ENCODE results near the gene MAD1L1.
"Not testable (repeated sequence)": the region's sequence is repeated elsewhere in the genome, so short reads cannot be mapped to it uniquely, and the experiment has no call there.

The MAD1L1 gene

DNA sequence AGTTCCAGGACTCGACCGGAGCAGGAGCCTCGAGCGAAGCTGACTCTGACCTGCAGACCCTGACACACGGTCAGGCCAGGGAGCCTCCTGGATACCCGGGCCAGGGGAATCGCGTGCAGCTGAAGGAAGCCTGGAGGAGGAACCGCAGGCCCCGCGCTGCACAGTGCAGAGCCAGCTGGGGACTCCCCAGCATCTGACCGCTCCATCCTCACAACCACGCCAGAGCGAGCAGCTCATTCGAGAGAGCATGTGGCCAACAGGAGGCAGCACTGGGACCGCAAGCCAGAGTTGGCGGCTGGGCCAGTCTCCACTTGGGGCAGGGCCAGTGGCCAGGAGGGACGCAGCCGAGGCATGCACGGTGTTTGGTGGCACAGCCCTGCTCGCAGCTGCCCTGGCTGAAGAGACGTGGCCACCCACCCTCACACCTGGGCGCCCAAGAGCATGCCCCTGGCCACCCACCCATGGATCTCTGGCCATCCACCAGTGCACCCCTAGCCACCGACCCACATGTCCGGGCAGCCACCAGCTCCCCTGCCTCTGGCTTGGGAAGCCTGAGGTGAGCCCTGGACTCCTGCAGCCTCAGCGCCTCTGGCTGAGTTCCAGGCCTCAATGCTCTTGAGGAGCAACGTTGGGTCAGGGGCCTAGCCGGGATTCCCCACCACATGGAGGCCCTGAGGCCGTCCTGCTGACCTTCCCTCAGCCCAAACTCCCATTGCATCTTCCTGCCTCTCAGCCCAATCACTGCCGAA lies 348.7 kb downstream of the MAD1L1 start:
- DNase-seq = no peak

- no peak for DNase-seq
Observed at GRCh38 chr7:1883031-1883761, 349.5 kb downstream of the MAD1L1 start.

DNA sequence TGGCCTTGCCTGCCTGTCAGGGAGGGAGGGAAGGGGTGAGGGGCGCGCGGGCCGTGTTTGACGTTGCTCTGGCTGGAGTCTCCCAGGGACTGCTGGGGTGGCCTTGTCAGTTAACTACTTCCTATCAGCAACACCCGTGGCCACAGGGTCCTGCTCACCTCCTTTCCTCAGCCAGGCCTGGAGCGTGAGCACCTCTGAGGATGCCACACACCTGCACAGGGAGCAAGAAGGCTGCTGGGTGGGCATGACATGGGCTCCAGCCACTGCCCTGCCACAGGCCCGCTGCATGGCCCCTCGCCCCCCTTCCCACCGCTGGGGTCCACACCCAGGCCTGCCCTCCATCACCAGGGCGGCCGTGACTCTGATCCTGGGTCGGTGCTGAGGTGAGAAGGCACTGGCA lies 350.3 kb downstream of the MAD1L1 start:
- DNase-seq = no peak

- DNase-seq = no peak
Observed at GRCh38 chr7:1881946-1882345, 350.8 kb downstream of the MAD1L1 start.

GRCh38 chr7:1876641-1877040 lies 356.1 kb downstream of the MAD1L1 start:
- not testable (repeated sequence) for DNase-seq

GRCh38 chr7:1875392-1876199 lies 357.1 kb downstream of the MAD1L1 start:
- DNase-seq = not testable (repeated sequence)

DNA sequence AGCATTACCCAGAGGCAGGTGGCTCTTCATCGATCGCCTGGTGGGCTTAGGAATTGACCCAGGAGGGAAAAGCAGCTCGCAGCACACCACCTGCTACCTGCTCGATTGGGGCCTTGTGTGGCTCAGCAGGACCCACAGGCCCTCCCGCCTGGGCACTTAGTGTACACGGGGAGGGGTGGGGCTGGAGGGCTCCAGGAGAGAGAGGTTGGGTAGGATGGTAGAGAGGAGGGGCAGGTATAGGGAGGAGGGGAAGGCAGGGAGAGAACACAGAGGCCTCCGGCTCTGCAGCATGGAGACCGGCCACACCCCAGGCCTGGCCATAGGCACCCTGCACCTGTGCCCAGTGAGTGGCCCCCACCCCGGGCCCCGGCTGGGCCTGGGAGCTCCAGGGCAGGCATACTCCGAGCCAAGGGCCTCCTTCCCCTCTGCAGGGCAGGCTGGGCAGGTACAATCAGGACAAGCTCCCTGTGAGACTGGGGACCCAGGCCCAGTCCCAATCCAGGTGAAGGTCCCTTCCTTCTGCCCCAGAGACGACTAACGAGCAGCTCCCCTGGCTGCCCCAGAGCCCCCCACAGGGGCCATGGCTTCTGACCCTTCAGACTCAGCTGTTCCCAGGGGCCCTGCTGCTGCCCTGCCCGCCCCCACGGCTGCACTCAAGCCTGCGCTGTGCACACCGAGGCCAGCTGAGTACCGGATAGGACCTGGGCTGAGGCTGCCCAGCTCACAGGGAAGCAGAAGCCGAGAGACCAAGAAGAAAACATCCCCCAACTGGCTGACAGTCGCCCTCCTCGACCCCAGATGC lies 358.0 kb downstream of the MAD1L1 start:
- DNase-seq = not testable (repeated sequence)

DNA sequence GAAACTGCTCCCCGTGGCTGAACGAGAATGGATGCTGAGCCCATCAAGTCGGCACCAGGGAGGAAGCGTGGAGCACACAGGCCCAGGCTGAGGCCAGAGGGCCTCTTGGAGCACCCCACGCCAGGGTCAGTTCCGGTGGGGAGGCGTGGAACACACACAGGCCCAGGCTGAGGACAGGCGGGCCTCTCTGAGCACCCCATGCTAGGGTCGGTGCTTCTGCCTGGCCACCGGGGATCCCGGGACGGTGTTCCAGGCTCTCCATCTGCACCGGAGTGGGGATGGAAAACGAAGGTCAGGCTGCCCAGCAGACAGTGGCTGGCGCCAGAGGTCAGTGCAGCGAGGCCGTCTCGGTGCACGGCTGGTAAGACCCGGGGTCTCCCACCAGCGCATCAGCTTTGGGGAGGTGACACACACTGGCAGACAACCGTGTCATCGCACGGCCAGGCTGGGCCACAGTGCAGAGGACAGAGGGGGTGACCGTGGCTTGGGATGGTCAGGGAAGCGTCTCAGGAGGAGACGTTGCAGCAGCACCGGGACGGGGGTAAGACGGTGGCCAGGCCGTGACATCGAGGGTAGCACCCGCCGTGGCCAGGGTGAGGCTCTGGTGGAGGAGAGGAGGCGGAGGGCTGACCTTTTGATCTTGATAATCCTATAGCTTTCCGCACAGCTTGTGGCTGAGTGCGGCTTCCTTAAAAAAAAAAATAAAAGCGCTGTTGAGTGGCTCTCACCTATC lies 358.7 kb downstream of the MAD1L1 start:
- DNase-seq = no peak

DNA sequence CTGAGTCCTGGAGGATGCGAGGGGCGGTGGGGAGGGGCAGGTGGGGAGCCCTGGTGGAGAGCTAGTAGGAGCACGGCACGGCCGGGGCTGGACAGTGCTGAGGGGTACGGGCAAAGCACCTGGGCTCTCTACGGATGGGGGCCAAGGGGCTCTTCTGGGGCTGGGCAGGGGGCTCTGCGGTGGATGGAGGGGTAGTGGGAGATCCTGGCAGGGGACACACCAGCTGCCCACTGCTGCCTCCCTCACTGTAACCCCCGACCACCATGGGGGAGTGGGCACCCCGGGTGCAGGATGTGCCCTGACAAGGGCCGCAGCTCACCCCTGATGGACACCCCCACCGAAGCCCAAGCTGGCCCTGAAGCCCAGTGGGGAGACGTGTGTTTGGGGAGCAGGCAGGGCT lies 359.3 kb downstream of the MAD1L1 start:
- DNase-seq = no peak

- no peak for DNase-seq
Observed at GRCh38 chr7:1873070-1873405, 359.7 kb downstream of the MAD1L1 start.

DNA sequence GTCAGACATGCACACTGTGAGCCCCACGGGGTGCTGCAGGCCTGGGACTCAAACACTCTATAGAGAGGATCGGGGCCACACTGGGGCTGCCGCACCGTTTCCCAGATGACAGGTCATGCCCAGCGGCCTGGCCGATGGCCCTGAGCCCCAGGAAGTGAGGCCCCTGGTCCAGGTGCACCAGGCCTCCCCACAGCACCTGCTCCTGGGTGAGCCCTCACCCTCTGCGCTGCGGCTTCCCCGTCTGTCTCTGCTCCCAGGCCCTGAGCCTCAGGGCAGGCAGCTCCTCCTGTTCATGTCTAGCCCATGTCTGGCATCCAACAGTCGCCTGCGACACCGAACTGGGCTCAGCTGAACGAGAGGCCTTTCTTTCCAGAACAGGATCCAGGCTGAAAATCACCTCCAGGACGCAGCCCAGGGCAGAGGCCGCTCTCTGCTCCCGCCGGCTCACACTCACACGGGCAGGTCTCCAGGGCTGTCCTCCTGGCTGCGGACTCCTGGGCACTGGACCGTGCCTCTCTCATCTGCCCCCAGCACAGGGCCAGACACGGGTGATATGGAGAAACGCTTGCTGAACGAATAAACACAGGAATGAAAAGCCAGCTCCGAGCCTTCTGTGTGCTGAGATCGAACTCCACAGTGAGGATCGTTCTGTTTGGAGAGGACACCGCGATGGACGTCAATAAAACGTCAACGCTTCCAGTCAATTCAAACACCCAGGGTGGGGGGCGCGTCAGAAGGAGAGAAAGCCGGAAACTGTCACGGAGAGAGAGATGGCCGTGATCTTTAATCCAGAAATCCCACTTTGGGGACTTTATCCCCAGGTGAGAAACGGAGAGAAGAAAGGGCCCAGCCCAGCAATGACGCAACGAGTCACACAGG lies 360.3 kb downstream of the MAD1L1 start:
- DNase-seq = no peak

DNA sequence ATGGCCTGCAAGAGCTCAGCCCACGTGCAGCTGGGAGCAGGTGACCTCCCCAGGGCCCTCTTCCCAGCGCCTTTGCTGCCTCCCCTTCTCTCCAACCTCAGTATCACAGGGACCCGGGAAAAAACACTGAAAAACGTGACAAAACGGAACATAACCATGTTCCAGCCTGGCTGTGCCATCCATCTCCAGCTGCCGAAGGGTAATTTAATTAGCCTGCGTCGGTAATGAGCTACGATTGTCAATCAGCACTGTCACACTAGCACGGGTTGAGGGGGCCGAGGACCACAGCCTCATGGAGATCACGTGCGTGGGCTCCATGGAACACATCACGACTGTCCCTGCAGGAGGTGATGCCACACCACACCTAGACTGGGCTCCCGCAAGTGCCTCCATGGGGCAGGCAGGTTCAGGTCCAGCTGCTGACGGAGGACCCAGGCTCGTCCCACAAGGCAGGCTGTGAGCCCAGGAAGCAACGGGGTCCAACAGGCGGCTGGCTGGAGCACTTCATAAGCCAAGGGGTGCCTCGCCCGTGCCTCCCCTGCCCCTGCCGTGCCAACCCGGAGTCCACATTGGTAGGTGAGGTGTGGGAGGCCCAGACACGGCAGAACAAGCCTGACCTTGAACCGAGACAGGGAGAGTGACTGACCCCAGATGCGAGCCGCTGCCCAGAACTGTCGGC lies 363.2 kb downstream of the MAD1L1 start:
- no peak for DNase-seq

GRCh38 chr7:1868516-1869165 lies 364.1 kb downstream of the MAD1L1 start:
- DNase-seq = no peak

GRCh38 chr7:1867370-1868260 lies 365.1 kb downstream of the MAD1L1 start:
- no peak for DNase-seq

DNA sequence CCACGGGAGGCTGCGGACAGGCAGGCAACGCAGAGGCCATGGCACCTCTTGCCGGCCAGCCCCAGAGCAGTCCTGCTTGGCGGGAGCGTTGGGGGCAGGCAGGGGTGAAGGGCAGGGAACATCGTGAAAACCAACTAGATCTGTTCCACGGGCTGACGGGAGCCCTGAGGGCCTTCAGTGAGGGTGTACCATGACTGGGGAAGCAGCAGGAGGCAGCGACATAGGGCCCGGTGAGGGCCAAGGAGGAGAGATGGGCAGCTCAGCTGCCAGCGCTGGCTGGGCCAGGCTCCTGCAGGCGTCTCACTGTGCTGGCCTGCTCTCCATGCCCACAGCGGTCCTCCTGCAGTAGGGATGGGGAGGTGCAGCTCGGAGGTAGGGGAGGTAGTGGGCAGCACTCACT lies 366.1 kb downstream of the MAD1L1 start:
- DNase-seq = no peak

GRCh38 chr7:1865571-1866255 lies 367.0 kb downstream of the MAD1L1 start:
- no peak for DNase-seq

GRCh38 chr7:1865000-1865555 lies 367.7 kb downstream of the MAD1L1 start:
- no peak for DNase-seq

Measured in activated CD4-positive, alpha-beta T cell treated with anti-CD3 and anti-CD28 coated beads, Interleukin-10, Interleukin-2, amounts not matched to agents 100 ng/mL and 50 ng/mL, durations not matched to agents 16 hours and 8 hours (primary cell).